ENCODE results near the gene EDARADD. TPM values are rescaled to one million over a fixed set of nuclear protein-coding genes. Genes with fewer than 3 reads are reported as not detected.

Gene EDARADD
- polyA plus RNA-seq, 1 donor (not counting 4 experiments of a cell fraction or from before 2014, with no cell fraction given): 12.3 TPM

DNA sequence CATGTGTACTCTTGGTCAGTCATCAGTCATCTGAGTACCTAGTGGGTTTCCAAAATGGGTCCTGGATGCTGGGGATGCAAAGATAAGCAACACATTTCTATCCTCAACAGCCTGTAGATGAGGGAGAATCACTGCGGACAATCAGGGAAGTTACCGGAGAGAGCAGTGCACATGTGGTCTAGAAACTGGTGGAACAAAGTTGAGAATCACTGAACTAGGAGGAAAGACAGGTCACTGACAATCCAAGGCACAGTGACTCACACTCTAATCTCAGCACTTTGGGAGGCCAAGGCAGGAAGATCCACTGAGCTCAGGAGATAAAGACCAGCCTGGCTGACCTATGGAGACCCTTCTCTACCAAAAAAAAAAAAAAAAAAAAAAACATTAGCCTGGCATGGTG lies 98.3 kb downstream of the EDARADD start:
- Histone ChIP-seq H3K9ac (ENCODE audit: control insufficient read depth, extremely low read depth, insufficient read depth, low read length) (no peak overlapping the region), H3K9me3 (ENCODE audit: control insufficient read depth, low read depth, low read length) (no peaks in the 10 kb centered on the region), H3K79me2 (ENCODE audit: control insufficient read depth, insufficient read depth, low read length) (no peaks in the 10 kb centered on the region), H4K20me1 (ENCODE audit: control insufficient read depth, extremely low read depth, insufficient read depth, low read length) (no peaks in the 10 kb centered on the region), H3K36me3 (ENCODE audit: control insufficient read depth in 2 of 2, extremely low read depth in 1 of 2, insufficient read depth in 2 of 2, low read length in 2 of 2) (no peaks in the 10 kb centered on the region), H3K4me2 (ENCODE audit: control insufficient read depth, extremely low read depth, insufficient read depth, low read depth, low read length) (no peak overlapping the region), H3K27me3 (ENCODE audit: control insufficient read depth, extremely low read depth, insufficient read depth, low read length) (no peaks in the 10 kb centered on the region), H3K4me1 (ENCODE audit: control insufficient read depth, extremely low read depth, insufficient read depth, low read length) (no peaks in the 10 kb centered on the region), H3K9me1 (ENCODE audit: control insufficient read depth, extremely low read depth, insufficient read depth, low read length) (no peaks in the 10 kb centered on the region), H3K4me3 (ENCODE audit: control insufficient read depth in 2 of 3, extremely low read depth in 1 of 3, insufficient read depth in 2 of 3, low read depth in 1 of 3, low read length in 3 of 3) (no peak overlapping the region), H2AFZ (ENCODE audit: control insufficient read depth, low read length) (no peak overlapping the region), H3K27ac (ENCODE audit: control insufficient read depth, insufficient read depth, low read length) (no peak overlapping the region)
- DNase-seq (ENCODE audit: low read depth, low spot score) (no peak), FAIRE-seq (no peak)
- TF ChIP-seq EZH2 (IDR thresholded peaks at IDR 0.05; ENCODE audit: low read length): no peak
- TF ChIP-seq, protein P1, sequence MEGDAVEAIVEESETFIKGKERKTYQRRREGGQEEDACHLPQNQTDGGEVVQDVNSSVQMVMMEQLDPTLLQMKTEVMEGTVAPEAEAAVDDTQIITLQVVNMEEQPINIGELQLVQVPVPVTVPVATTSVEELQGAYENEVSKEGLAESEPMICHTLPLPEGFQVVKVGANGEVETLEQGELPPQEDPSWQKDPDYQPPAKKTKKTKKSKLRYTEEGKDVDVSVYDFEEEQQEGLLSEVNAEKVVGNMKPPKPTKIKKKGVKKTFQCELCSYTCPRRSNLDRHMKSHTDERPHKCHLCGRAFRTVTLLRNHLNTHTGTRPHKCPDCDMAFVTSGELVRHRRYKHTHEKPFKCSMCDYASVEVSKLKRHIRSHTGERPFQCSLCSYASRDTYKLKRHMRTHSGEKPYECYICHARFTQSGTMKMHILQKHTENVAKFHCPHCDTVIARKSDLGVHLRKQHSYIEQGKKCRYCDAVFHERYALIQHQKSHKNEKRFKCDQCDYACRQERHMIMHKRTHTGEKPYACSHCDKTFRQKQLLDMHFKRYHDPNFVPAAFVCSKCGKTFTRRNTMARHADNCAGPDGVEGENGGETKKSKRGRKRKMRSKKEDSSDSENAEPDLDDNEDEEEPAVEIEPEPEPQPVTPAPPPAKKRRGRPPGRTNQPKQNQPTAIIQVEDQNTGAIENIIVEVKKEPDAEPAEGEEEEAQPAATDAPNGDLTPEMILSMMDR (optimal IDR thresholded peaks at IDR 0.05 in 1 of 3, IDR thresholded peaks at IDR 0.05 in 1 of 3, conservative IDR thresholded peaks at IDR 0.05 in 1 of 3; ENCODE audit: extremely low read depth in 1 of 3, insufficient read depth in 2 of 3, low read length in 3 of 3): no peak
- dilution Hi-C loops (cut with MboI; ENCODE audit: extremely low pct_ligation_motif_present, low sequenced_read_pairs): loop anchor here (10.0 kb wide), 1 partner anchor 358 kb away; no protein-coding TSS in a partner anchor

DNA sequence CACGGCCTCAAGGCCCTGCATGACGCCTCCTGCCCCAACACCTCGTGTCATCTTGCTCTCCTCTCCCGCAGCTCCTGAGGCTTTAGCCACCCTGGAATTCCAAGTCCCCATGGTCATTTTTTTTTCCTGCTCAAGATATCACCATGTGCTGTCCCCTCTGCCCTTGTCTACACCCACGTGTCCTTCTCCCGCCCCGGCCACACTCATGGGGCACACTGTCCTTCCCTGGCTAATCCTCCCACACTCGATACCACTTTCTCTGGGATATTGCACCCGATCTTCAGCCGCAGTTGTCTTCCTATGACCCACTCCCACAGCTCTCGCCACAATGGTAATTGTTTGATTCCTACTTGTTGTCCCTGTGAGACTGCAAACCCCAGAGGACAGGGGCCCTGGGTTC lies 100.0 kb downstream of the EDARADD start:
- DNase-seq (ENCODE audit: low read depth, low spot score): no peak
- H3K4me3 ChIP-seq (ENCODE audit: control insufficient read depth in 2 of 3, extremely low read depth in 1 of 3, insufficient read depth in 2 of 3, low read depth in 1 of 3, low read length in 3 of 3): no peak overlapping the region
- no peaks in the 10 kb centered on the region for H3K79me2 ChIP-seq (ENCODE audit: control insufficient read depth, insufficient read depth, low read length)
- no peak overlapping the region for H2AFZ ChIP-seq (ENCODE audit: control insufficient read depth, low read length)
- H4K20me1 ChIP-seq (ENCODE audit: control insufficient read depth, extremely low read depth, insufficient read depth, low read length): no peaks in the 10 kb centered on the region
- no peaks in the 10 kb centered on the region for H3K9me1 ChIP-seq (ENCODE audit: control insufficient read depth, extremely low read depth, insufficient read depth, low read length)
- H3K4me1 ChIP-seq (ENCODE audit: control insufficient read depth, extremely low read depth, insufficient read depth, low read length): no peaks in the 10 kb centered on the region
- dilution Hi-C loops (cut with MboI; ENCODE audit: extremely low pct_ligation_motif_present, low sequenced_read_pairs): loop anchor here (10.0 kb wide), 1 partner anchor 359 kb away; no protein-coding TSS in a partner anchor
- H3K27me3 ChIP-seq (ENCODE audit: control insufficient read depth, extremely low read depth, insufficient read depth, low read length): no peaks in the 10 kb centered on the region
- no peak overlapping the region for H3K27ac ChIP-seq (ENCODE audit: control insufficient read depth, insufficient read depth, low read length)
- no peaks in the 10 kb centered on the region for H3K36me3 ChIP-seq (ENCODE audit: control insufficient read depth in 2 of 2, extremely low read depth in 1 of 2, insufficient read depth in 2 of 2, low read length in 2 of 2)
- no peak for FAIRE-seq
- H3K9ac ChIP-seq (ENCODE audit: control insufficient read depth, extremely low read depth, insufficient read depth, low read length): no peak overlapping the region
- no peaks in the 10 kb centered on the region for H3K9me3 ChIP-seq (ENCODE audit: control insufficient read depth, low read depth, low read length)
- TF ChIP-seq EZH2 (IDR thresholded peaks at IDR 0.05; ENCODE audit: low read length): no peak
- TF ChIP-seq, protein P1 (optimal IDR thresholded peaks at IDR 0.05 in 1 of 3, IDR thresholded peaks at IDR 0.05 in 1 of 3, conservative IDR thresholded peaks at IDR 0.05 in 1 of 3; ENCODE audit: extremely low read depth in 1 of 3, insufficient read depth in 2 of 3, low read length in 3 of 3): no peak
- no peak overlapping the region for H3K4me2 ChIP-seq (ENCODE audit: control insufficient read depth, extremely low read depth, insufficient read depth, low read depth, low read length)

Data from keratinocyte (primary cell).